ENCODE results near the gene FAM81A. TPM values are rescaled to one million over a fixed set of nuclear protein-coding genes. Genes with fewer than 3 reads are reported as not detected.
"Not testable (repeated sequence)": the region's sequence is repeated elsewhere in the genome, so short reads cannot be mapped to it uniquely, and the experiment has no call there.

Gene FAM81A
- total RNA-seq, 1 experiment from 2014 or later, result 2.0 TPM

GRCh38 chr15:59485036-59485435 is 47.0 kb downstream of the FAM81A start (continued):
- TF ChIP-seq, protein P1, sequence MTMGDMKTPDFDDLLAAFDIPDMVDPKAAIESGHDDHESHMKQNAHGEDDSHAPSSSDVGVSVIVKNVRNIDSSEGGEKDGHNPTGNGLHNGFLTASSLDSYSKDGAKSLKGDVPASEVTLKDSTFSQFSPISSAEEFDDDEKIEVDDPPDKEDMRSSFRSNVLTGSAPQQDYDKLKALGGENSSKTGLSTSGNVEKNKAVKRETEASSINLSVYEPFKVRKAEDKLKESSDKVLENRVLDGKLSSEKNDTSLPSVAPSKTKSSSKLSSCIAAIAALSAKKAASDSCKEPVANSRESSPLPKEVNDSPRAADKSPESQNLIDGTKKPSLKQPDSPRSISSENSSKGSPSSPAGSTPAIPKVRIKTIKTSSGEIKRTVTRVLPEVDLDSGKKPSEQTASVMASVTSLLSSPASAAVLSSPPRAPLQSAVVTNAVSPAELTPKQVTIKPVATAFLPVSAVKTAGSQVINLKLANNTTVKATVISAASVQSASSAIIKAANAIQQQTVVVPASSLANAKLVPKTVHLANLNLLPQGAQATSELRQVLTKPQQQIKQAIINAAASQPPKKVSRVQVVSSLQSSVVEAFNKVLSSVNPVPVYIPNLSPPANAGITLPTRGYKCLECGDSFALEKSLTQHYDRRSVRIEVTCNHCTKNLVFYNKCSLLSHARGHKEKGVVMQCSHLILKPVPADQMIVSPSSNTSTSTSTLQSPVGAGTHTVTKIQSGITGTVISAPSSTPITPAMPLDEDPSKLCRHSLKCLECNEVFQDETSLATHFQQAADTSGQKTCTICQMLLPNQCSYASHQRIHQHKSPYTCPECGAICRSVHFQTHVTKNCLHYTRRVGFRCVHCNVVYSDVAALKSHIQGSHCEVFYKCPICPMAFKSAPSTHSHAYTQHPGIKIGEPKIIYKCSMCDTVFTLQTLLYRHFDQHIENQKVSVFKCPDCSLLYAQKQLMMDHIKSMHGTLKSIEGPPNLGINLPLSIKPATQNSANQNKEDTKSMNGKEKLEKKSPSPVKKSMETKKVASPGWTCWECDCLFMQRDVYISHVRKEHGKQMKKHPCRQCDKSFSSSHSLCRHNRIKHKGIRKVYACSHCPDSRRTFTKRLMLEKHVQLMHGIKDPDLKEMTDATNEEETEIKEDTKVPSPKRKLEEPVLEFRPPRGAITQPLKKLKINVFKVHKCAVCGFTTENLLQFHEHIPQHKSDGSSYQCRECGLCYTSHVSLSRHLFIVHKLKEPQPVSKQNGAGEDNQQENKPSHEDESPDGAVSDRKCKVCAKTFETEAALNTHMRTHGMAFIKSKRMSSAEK (CRISPR knock-in tag; IDR thresholded peaks at IDR 0.05; ENCODE audit: borderline replicate concordance), result no peak

GRCh38 chr15:59489485-59489884 is 51.5 kb downstream of the FAM81A start:
- H3K4me1 Mint-ChIP-seq; DNase-seq (ENCODE audit: low spot score); CTCF ChIA-PET; ATAC-seq; H3K9me3 Mint-ChIP-seq; H3K27me3 Mint-ChIP-seq (ENCODE audit: low read depth); POLR2A ChIA-PET; H3K36me3 Mint-ChIP-seq; H3K27ac Mint-ChIP-seq; H3K4me3 Mint-ChIP-seq: not testable (repeated sequence)

GRCh38 chr15:59491062-59491461 is 53.1 kb downstream of the FAM81A start:
- DNase-seq (ENCODE audit: low spot score) (no peak), ATAC-seq (no peak)
- H3K4me3 Mint-ChIP-seq, result no peak overlapping the region
- CTCF ChIA-PET, result interaction anchor here (1.1 to 4.7 kb wide), 5 partner anchors 38 to 315 kb away, joined by 3 to 33 read pairs (median 17); no protein-coding TSS in a partner anchor
- H3K36me3 Mint-ChIP-seq, result 0 out of 2 replicates have a peak, but pooled peaks cover 3% of the 10 kb centered on the region
- H3K27ac Mint-ChIP-seq, result no peak overlapping the region
- peaks cover 9% of the 10 kb centered on the region for H3K4me1 Mint-ChIP-seq
- TF ChIP-seq ZNF219 (CRISPR knock-in tag; IDR thresholded peaks at IDR 0.05; ENCODE audit: borderline replicate concordance) (no peak), CDX4 (CRISPR knock-in tag; IDR thresholded peaks at IDR 0.05; ENCODE audit: borderline replicate concordance) (no peak), ZNF281 (CRISPR knock-in tag; IDR thresholded peaks at IDR 0.05) (no peak), AR (CRISPR knock-in tag; IDR thresholded peaks at IDR 0.05) (no peak), ATF3 (CRISPR knock-in tag; conservative IDR thresholded peaks at IDR 0.05) (no peak), KAT7 (CRISPR knock-in tag; IDR thresholded peaks at IDR 0.05; ENCODE audit: borderline replicate concordance) (no peak), CBFB (CRISPR knock-in tag; IDR thresholded peaks at IDR 0.05; ENCODE audit: low read depth) (no peak), NFATC4 (CRISPR knock-in tag; IDR thresholded peaks at IDR 0.05) (no peak), GRHL2 (CRISPR knock-in tag; IDR thresholded peaks at IDR 0.05; ENCODE audit: insufficient replicate concordance, severe bottlenecking) (no peak), NR3C1 (CRISPR knock-in tag; conservative IDR thresholded peaks at IDR 0.05; ENCODE audit: low read depth) (no peak), TEAD4 (CRISPR knock-in tag; IDR thresholded peaks at IDR 0.05) (no peak), E2F1 (CRISPR knock-in tag; IDR thresholded peaks at IDR 0.05) (no peak), SP1 (CRISPR knock-in tag; conservative IDR thresholded peaks at IDR 0.05) (no peak)
- TF ChIP-seq, protein P2, sequence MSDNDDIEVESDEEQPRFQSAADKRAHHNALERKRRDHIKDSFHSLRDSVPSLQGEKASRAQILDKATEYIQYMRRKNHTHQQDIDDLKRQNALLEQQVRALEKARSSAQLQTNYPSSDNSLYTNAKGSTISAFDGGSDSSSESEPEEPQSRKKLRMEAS (CRISPR knock-in tag; IDR thresholded peaks at IDR 0.05), result no peak
- TF ChIP-seq, protein P3, sequence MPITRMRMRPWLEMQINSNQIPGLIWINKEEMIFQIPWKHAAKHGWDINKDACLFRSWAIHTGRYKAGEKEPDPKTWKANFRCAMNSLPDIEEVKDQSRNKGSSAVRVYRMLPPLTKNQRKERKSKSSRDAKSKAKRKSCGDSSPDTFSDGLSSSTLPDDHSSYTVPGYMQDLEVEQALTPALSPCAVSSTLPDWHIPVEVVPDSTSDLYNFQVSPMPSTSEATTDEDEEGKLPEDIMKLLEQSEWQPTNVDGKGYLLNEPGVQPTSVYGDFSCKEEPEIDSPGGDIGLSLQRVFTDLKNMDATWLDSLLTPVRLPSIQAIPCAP (CRISPR knock-in tag; IDR thresholded peaks at IDR 0.05), result no peak
- POLR2A ChIA-PET, result no interaction called here
- H3K27me3 Mint-ChIP-seq (ENCODE audit: low read depth), result peaks cover 4% of the 10 kb centered on the region
- H3K9me3 Mint-ChIP-seq, result peaks cover 7% of the 10 kb centered on the region

Data from WTC11 (cell line).